Body of pancreas (tissue), 4 donors: ENCODE results near the gene PAGE4.

Experiments
- POLR2A ChIP-seq, 3 donors: fragments of 450-650 bp; IDR thresholded peaks; one replicate each; pipeline ENCODE4 v1.6.1; 2016; ENCODE audit warnings: antibody characterized with exemption in 3 of 3, mild to moderate bottlenecking in 2 of 3
- TF ChIP-seq, protein P1 (sequence below), 7 experiments: fragments of 450-650 bp in 4 of 7; fragments of 200-600 bp in 3 of 7; sonication (generic) in 3 of 7; IDR thresholded peaks; one replicate each; pipeline ENCODE4 v1.5.1; 2016 to 2019; ENCODE audit warnings: antibody characterized with exemption in 7 of 7

- TF ChIP-seq, protein P1, sequence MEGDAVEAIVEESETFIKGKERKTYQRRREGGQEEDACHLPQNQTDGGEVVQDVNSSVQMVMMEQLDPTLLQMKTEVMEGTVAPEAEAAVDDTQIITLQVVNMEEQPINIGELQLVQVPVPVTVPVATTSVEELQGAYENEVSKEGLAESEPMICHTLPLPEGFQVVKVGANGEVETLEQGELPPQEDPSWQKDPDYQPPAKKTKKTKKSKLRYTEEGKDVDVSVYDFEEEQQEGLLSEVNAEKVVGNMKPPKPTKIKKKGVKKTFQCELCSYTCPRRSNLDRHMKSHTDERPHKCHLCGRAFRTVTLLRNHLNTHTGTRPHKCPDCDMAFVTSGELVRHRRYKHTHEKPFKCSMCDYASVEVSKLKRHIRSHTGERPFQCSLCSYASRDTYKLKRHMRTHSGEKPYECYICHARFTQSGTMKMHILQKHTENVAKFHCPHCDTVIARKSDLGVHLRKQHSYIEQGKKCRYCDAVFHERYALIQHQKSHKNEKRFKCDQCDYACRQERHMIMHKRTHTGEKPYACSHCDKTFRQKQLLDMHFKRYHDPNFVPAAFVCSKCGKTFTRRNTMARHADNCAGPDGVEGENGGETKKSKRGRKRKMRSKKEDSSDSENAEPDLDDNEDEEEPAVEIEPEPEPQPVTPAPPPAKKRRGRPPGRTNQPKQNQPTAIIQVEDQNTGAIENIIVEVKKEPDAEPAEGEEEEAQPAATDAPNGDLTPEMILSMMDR (IDR thresholded peaks at IDR 0.05): no peak
- no peak for TF ChIP-seq POLR2A (IDR thresholded peaks at IDR 0.05)
These were observed 17.4 kb downstream of the PAGE4 start for GRCh38 chrX:49846522-49846921.
